AG04449 (cell line): ENCODE results near the gene ZNF836.

Experiments
- CTCF ChIA-PET: fragments of 350-600 bp; formaldehyde crosslinking; extraction: SDS; loops from one replicate; lab custom pipeline; 2021; ENCODE audit warnings: antibody characterized with exemption; lab: Yijun Ruan, JAX
- POLR2A ChIA-PET: fragments of 400-600, 350-600 bp; formaldehyde crosslinking; extraction: SDS; loops from one replicate; lab custom pipeline; 2020; ENCODE audit warnings: antibody characterized with exemption, inconsistent platforms; lab: Yijun Ruan, JAX
- DNase-seq: peaks from one replicate; pipeline ENCODE4 v3.0.0-alpha.2; 2010; ENCODE audit warnings: low read depth, low spot score
- H3K4me3 ChIP-seq: 2 replicates; pipeline ENCODE4 v1.5.1; 2011; ENCODE audit warnings: low read depth, mild to moderate bottlenecking, control low read depth, low read length
- TF ChIP-seq, protein P1 (sequence below): IDR thresholded peaks from one replicate; pipeline ENCODE4 v1.5.1; 2011; ENCODE audit warnings: mild to moderate bottlenecking, moderate library complexity, low read length, control low read depth, inconsistent platforms; ENCODE audit not compliant: insufficient read depth; ENCODE audit errors: missing control alignments

ZNF836 gene

DNA sequence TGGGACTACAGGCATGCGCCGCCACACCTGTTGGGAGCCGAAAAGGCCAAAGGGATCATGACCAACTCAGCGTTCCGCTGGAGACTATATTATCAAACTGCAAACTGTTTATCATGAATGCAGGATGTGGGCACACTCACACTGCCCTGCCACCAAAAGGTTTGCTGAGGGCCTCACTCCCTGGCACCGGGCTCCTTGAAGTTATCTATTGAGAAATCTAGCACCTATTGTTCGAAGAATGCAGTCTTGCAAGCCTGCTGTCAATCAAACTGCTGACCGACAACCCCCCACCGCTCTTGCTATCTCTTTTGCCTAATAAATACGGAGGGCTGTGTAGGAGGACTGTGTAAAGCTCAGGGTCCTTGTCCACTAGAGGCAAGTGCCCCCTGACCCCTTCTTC, 5.2 kb upstream of the ZNF836 start:
- TF ChIP-seq, protein P1, sequence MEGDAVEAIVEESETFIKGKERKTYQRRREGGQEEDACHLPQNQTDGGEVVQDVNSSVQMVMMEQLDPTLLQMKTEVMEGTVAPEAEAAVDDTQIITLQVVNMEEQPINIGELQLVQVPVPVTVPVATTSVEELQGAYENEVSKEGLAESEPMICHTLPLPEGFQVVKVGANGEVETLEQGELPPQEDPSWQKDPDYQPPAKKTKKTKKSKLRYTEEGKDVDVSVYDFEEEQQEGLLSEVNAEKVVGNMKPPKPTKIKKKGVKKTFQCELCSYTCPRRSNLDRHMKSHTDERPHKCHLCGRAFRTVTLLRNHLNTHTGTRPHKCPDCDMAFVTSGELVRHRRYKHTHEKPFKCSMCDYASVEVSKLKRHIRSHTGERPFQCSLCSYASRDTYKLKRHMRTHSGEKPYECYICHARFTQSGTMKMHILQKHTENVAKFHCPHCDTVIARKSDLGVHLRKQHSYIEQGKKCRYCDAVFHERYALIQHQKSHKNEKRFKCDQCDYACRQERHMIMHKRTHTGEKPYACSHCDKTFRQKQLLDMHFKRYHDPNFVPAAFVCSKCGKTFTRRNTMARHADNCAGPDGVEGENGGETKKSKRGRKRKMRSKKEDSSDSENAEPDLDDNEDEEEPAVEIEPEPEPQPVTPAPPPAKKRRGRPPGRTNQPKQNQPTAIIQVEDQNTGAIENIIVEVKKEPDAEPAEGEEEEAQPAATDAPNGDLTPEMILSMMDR: no peak
- no peak overlapping the region for H3K4me3 ChIP-seq
- CTCF ChIA-PET: no interaction called here
- POLR2A ChIA-PET: interaction anchor here (0.8 kb wide), 1 partner anchor 12 kb away, joined by 3 read pairs; no protein-coding TSS in a partner anchor
- no peak for DNase-seq

DNA sequence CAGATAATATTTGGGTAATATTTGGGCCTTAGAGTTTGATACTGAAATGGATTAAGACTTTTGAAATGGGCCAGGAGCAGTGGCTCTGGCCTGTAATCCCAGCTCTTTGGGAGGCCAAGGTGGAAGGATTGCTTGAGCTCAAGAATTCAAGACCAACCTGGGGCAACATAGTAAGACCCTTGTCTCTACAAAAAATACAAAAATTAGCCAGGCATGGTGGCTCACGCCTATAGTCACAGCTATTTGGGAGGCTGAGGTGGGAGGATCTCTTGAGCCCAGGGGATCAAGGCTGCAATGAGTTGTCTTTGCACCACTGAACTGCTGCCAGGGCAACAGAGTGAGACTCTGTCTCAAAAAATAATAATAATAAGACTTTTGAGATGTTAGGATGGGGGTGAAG, 926 bp upstream of the ZNF836 start:
- no peak for DNase-seq
- TF ChIP-seq, protein P1: no peak
- H3K4me3 ChIP-seq: no peak overlapping the region
- ChIA-PET POLR2A (interaction anchor here (0.6 kb wide), 1 partner anchor 27 kb away, joined by 3 read pairs; no protein-coding TSS in a partner anchor), CTCF (interaction anchor here (0.6 to 1.2 kb wide), 3 partner anchors 31 to 34 kb away, joined by 3 read pairs; partner anchors contain the start of gene ZNF616)

DNA sequence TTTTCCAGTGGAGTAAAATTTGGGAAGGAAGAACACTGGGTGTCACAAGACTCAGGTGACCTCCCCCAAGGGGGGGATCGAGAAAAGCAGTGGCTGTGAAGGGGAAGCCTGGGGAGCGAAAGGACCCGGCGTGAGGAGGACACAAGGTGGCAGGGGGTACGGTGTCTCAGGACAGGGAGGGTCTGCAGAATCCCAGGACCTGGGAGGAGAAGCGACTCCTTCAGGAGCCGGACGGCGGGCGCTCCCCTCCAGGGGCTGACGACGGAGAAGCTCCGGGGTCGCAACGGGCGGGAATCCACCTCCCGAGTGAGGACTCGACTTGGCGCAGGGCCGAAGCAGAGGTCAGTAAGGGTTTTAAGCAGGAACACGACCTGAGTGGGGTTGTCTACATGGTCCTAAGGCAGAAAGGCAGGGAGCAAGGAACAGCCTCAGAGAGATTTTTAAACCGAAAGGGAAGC, 529 bp downstream of the ZNF836 start:
- POLR2A ChIA-PET: no interaction called here
- TF ChIP-seq, protein P1: no peak
- peak overlapping the region; percentile 82 for H3K4me3 ChIP-seq
- CTCF ChIA-PET: no interaction called here
- no peak for DNase-seq

DNA sequence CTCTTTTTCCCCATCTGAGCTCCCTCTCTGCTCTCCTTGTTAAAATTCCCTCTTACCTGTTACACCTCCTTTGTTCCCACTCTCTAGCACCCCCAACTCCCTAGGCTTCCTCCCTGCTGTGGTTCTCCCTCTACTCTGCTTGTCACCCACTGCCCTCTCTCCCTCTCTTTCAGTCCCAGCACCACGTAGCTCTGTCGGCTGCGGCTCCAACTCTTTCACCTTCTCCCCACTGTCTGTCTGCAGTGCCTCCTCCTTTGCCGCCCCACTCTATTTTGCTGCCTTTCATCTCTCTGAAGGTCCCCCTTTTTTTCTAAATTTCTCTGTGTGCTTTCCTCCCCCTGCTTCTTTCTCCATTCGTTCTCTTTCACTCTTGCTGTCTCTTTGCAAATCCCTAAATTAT, 1.1 kb downstream of the ZNF836 start:
- DNase-seq: no peak
- ChIA-PET CTCF (interaction anchor here (0.7 kb wide), 1 partner anchor 67 kb away, joined by 3 read pairs; no protein-coding TSS in a partner anchor), POLR2A (no interaction called here)
- TF ChIP-seq, protein P1: no peak
- H3K4me3 ChIP-seq: peak overlapping the region; percentile 82

DNA sequence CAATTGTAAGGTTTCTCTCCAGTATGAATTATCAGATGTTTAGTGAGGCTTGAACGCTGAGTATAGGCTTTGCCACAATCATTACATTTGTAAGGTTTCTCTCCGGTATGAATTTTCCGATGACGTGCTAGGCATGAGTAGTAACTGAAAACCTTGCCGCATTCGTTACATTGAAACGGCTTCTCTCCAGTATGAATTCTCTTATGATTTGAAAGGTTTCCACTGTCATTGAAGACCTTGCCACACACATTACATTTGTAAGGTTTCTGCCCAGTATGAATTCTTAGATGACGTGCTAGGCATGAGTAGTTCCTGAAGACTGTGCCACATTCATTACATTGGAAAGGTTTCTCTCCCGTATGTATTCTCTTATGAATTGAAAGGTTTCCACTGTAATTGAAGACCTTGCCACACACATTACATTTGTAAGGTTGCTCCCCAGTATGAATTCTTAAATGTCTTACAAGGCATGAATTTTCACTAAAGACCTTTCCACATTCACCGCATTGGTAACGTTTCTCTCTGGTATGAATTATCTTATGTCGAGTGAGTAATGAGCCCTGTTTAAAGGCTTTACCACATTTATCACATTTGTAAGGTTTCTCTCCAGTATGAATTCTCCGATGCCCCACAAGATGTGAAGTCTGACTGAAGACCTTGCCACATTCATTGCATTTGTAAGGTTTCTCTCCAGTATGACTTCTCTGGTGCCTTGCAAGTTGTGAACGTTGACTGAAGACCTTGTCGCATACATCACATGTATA, 15.6 kb downstream of the ZNF836 start:
- TF ChIP-seq, protein P1: no peak
- no peak for DNase-seq
- CTCF ChIA-PET: no interaction called here
- POLR2A ChIA-PET: no interaction called here
- H3K4me3 ChIP-seq: no peak overlapping the region

DNA sequence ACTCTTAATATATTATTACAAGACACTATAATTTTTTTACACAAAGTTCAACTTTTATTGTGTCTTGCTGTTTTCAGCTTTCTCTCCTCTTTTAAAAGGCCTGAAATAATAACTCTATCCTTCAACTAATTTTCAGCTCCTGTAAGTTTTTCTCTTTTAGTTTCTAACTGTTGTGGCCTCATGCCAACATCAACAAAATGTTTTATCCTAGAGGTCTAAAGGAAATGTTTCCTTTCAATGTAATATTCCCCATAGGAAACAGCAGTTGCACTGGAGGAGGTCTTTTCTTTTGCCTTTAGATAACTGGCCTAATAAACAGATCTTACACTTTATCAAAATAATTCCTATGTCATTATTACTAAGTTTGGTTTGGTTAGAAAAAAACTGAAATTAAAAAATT, 23.2 kb downstream of the ZNF836 start:
- DNase-seq: no peak
- CTCF ChIA-PET: no interaction called here
- no peak overlapping the region for H3K4me3 ChIP-seq
- TF ChIP-seq, protein P1: no peak
- POLR2A ChIA-PET: no interaction called here
